Measurements from ENCODE around the gene CLEC18A.
"Not testable (repeated sequence)": the region's sequence is repeated elsewhere in the genome, so short reads cannot be mapped to it uniquely, and the experiment has no call there.

DNA sequence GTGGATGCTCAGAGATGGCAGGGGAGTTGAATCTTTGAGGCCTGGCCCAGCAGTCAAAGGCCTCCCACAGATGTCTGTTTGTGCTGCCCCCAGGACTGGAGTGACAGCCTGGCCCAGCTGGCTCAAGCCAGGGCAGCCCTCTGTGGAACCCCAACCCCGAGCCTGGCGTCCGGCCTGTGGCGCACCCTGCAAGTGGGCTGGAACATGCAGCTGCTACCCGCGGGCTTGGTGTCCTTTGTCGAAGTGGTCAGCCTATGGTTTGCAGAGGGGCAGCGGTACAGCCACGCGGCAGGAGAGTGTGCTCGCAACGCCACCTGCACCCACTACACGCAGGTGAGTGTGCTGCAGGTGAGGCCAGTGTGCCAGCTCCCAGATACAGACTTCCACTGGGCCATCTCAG, 3.1 kb downstream of the CLEC18A start:
- not testable (repeated sequence) for TF ChIP-seq JUND (IDR thresholded peaks at IDR 0.05; ENCODE audit: low read length); POLR2A (IDR thresholded peaks at IDR 0.05; ENCODE audit: control extremely low read depth in 1 of 2, low read depth in 2 of 2, low read length in 2 of 2); ZNF274 (IDR thresholded peaks at IDR 0.05; ENCODE audit: borderline replicate concordance, extremely low read depth, low read length); POLR2AphosphoS5 (IDR thresholded peaks at IDR 0.05; ENCODE audit: low read depth, low read length); RAD21 (IDR thresholded peaks at IDR 0.05 in 1 of 2, conservative IDR thresholded peaks at IDR 0.05 in 1 of 2; ENCODE audit: low read depth in 2 of 2, low read length in 2 of 2); EP300 (IDR thresholded peaks at IDR 0.05; ENCODE audit: borderline replicate concordance in 1 of 2, low read depth in 2 of 2, low read length in 2 of 2); KDM5A (IDR thresholded peaks at IDR 0.05; ENCODE audit: low read length); USF2 (IDR thresholded peaks at IDR 0.05; ENCODE audit: low read length); CEBPB (IDR thresholded peaks at IDR 0.05; ENCODE audit: low read depth, low read length)
- TF ChIP-seq, protein P1, sequence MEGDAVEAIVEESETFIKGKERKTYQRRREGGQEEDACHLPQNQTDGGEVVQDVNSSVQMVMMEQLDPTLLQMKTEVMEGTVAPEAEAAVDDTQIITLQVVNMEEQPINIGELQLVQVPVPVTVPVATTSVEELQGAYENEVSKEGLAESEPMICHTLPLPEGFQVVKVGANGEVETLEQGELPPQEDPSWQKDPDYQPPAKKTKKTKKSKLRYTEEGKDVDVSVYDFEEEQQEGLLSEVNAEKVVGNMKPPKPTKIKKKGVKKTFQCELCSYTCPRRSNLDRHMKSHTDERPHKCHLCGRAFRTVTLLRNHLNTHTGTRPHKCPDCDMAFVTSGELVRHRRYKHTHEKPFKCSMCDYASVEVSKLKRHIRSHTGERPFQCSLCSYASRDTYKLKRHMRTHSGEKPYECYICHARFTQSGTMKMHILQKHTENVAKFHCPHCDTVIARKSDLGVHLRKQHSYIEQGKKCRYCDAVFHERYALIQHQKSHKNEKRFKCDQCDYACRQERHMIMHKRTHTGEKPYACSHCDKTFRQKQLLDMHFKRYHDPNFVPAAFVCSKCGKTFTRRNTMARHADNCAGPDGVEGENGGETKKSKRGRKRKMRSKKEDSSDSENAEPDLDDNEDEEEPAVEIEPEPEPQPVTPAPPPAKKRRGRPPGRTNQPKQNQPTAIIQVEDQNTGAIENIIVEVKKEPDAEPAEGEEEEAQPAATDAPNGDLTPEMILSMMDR (IDR thresholded peaks at IDR 0.05; ENCODE audit: control extremely low read depth in 1 of 3, insufficient read depth in 1 of 3, low read depth in 1 of 3, low read length in 3 of 3): not testable (repeated sequence)

Data from H1 (cell line).